GM23338 (cell line): ENCODE data around the gene PPP1R9A. TPM values are rescaled to one million over a fixed set of nuclear protein-coding genes. Genes with fewer than 3 reads are reported as not detected.

Experiments used
- ATAC-seq: fragments of 200-7000 bp; cut with Tn5 transposase; 3 replicates; pipeline ENCODE4 v1.9.1; 2020
- DNase-seq: peaks from one replicate; pipeline ENCODE4 v3.0.0-alpha.2; 2015; ENCODE audit warnings: low spot score
- H2AFZ ChIP-seq: fragments of 200-600 bp; sonication (generic); 2 replicates; pipeline ENCODE4 v1.8.0; 2016; ENCODE audit warnings: antibody characterized with exemption, mild to moderate bottlenecking, moderate library complexity
- H3F3A ChIP-seq: fragments of 200-600 bp; sonication (generic); replicated peaks from 2 replicates; pipeline ENCODE4 v1.8.0; 2017; ENCODE audit warnings: antibody characterized with exemption, mixed run types, low read depth
- H3K27ac ChIP-seq: fragments of 200-600 bp; sonication (generic); 2 replicates; pipeline ENCODE4 v1.6.1; 2016; ENCODE audit warnings: low read depth
- H3K27me3 ChIP-seq: fragments of 200-600 bp; sonication (generic); 2 replicates; pipeline ENCODE4 v1.8.0; 2016; ENCODE audit warnings: mild to moderate bottlenecking, mixed run types, moderate library complexity; ENCODE audit not compliant: insufficient read depth
- H3K36me3 ChIP-seq: fragments of 200-600 bp; sonication (generic); 2 replicates; pipeline ENCODE4 v1.8.0; 2016; ENCODE audit warnings: mild to moderate bottlenecking; ENCODE audit not compliant: insufficient read depth
- H3K4me1 ChIP-seq: fragments of 200-600 bp; sonication (generic); 2 replicates; pipeline ENCODE4 v1.8.0; 2016; ENCODE audit warnings: mild to moderate bottlenecking, moderate library complexity; ENCODE audit not compliant: insufficient read depth
- H3K4me2 ChIP-seq: fragments of 200-600 bp; sonication (generic); 2 replicates; pipeline ENCODE4 v1.7.1; 2017; ENCODE audit warnings: mixed run types
- H3K4me3 ChIP-seq: fragments of 200-600 bp; sonication (generic); 2 replicates; pipeline ENCODE4 v1.6.1; 2016; ENCODE audit warnings: mixed run types
- H3K79me2 ChIP-seq: fragments of 200-600 bp; sonication (generic); replicated peaks from 2 replicates; pipeline ENCODE4 v1.8.0; 2017; ENCODE audit warnings: mild to moderate bottlenecking; ENCODE audit not compliant: insufficient read depth
- H3K9me2 ChIP-seq: fragments of 200-600 bp; sonication (generic); 2 replicates; pipeline ENCODE4 v1.8.0; 2017; ENCODE audit not compliant: insufficient read depth
- H4K20me1 ChIP-seq: fragments of 200-600 bp; sonication (generic); replicated peaks from 2 replicates; pipeline ENCODE4 v1.8.0; 2017; ENCODE audit warnings: mild to moderate bottlenecking; ENCODE audit not compliant: insufficient read depth
- H3K27ac Mint-ChIP-seq: 2 replicates; pipeline ENCODE4 v1.8.0; 2020; ENCODE audit warnings: inconsistent platforms, mild to moderate bottlenecking, moderate library complexity, mixed read lengths
- H3K27me3 Mint-ChIP-seq: 3 replicates; pipeline ENCODE4 v1.8.0; 2022; ENCODE audit warnings: low read depth, mild to moderate bottlenecking, moderate library complexity, mixed read lengths, inconsistent platforms; ENCODE audit not compliant: insufficient read depth, poor library complexity
- H3K36me3 Mint-ChIP-seq: 3 replicates; pipeline ENCODE4 v1.8.0; 2021; ENCODE audit warnings: low read depth, mild to moderate bottlenecking, inconsistent platforms, moderate library complexity, mixed read lengths
- H3K4me1 Mint-ChIP-seq: 3 replicates; pipeline ENCODE4 v1.8.0; 2020; ENCODE audit warnings: mild to moderate bottlenecking, inconsistent platforms, mixed read lengths
- H3K4me3 Mint-ChIP-seq: 3 replicates; pipeline ENCODE4 v1.8.0; 2021; ENCODE audit warnings: moderate library complexity, mild to moderate bottlenecking, inconsistent platforms, mixed read lengths
- H3K9me3 Mint-ChIP-seq: 3 replicates; pipeline ENCODE4 v1.8.0; 2020; ENCODE audit warnings: moderate library complexity, mild to moderate bottlenecking, inconsistent platforms, mixed read lengths
- CREB1 ChIP-seq: fragments of 250-450 bp; sonication (Bioruptor Pico); IDR thresholded peaks from 2 replicates; pipeline ENCODE4 v1.5.0; 2020; ENCODE audit warnings: low read depth, mild to moderate bottlenecking, moderate library complexity
- CTCF ChIP-seq, 2 experiments: fragments of 200-600 bp in 1 of 2; sonication (generic) in 1 of 2; conservative IDR thresholded peaks; 2 replicates each; pipeline versions ENCODE4 v1.5.1 to v1.6.1; 2016 to 2017; ENCODE audit warnings: antibody characterized with exemption in 2 of 2, low read depth in 2 of 2, mild to moderate bottlenecking in 2 of 2, moderate library complexity in 1 of 2
- EZH2 ChIP-seq: fragments of 200-600 bp; sonication (generic); IDR thresholded peaks from one replicate; pipeline ENCODE4 v1.8.0; 2017; ENCODE audit warnings: antibody characterized with exemption, mild to moderate bottlenecking, low read depth; ENCODE audit not compliant: unreplicated experiment
- EZH2phosphoT487 ChIP-seq: fragments of 200-600 bp; sonication (generic); IDR thresholded peaks from one replicate; pipeline ENCODE4 v1.8.1; 2018; ENCODE audit warnings: antibody characterized with exemption; ENCODE audit not compliant: unreplicated experiment
- JUNB ChIP-seq: IDR thresholded peaks from one replicate; pipeline ENCODE4 v1.6.1; 2016; ENCODE audit warnings: antibody characterized with exemption; ENCODE audit not compliant: unreplicated experiment
- NANOG ChIP-seq: IDR thresholded peaks from 2 replicates; pipeline ENCODE4 v1.6.1; 2016; ENCODE audit warnings: antibody characterized with exemption, borderline replicate concordance
- POLR2AphosphoS5 ChIP-seq: IDR thresholded peaks from 2 replicates; pipeline ENCODE4 v1.6.1; 2016; ENCODE audit warnings: antibody characterized with exemption, low read depth
- REST ChIP-seq: IDR thresholded peaks from one replicate; pipeline ENCODE4 v1.6.1; 2018; ENCODE audit warnings: antibody characterized with exemption; ENCODE audit not compliant: unreplicated experiment
- STAT1 ChIP-seq: IDR thresholded peaks from one replicate; pipeline ENCODE4 v1.6.1; 2016; ENCODE audit warnings: antibody characterized with exemption; ENCODE audit not compliant: unreplicated experiment
- ZNF114 ChIP-seq: fragments of 250-450 bp; sonication (Bioruptor Pico); IDR thresholded peaks from 2 replicates; pipeline ENCODE4 v1.5.0; 2020; ENCODE audit warnings: mild to moderate bottlenecking, moderate library complexity
- ZNF331 ChIP-seq: fragments of 250-450 bp; sonication (Bioruptor Pico); IDR thresholded peaks from 2 replicates; pipeline ENCODE4 v1.5.0; 2020; ENCODE audit warnings: low read depth, mild to moderate bottlenecking, moderate library complexity
- ZNF462 ChIP-seq: fragments of 250-450 bp; sonication (Bioruptor Pico); IDR thresholded peaks from 2 replicates; pipeline ENCODE4 v1.5.0; 2020; ENCODE audit warnings: mild to moderate bottlenecking, moderate library complexity
- polyA plus RNA-seq: library from polyadenylated mRNA; unstranded; fragments of >200 nt; fragmentation: Nextera tagmentation; extraction: Ambion mirVana; gene quantifications from 2 replicates; pipeline ENCODE4 v1.2.1, GENCODE V29; 2016
- total RNA-seq: library from RNA; depleted of rRNA; stranded (reverse); fragments of >200 nt; shearing (Covaris generic); gene quantifications from 2 replicates; pipeline ENCODE4 v1.2.3, GENCODE V29; 2014
- TF ChIP-seq, protein P1 (sequence below): IDR thresholded peaks from 2 replicates; pipeline ENCODE4 v1.6.1; 2016; ENCODE audit warnings: antibody characterized with exemption

Gene PPP1R9A
- total and polyA plus RNA-seq, 2 experiments from 2014 or later, result 10.6 to 31.8 TPM

DNA sequence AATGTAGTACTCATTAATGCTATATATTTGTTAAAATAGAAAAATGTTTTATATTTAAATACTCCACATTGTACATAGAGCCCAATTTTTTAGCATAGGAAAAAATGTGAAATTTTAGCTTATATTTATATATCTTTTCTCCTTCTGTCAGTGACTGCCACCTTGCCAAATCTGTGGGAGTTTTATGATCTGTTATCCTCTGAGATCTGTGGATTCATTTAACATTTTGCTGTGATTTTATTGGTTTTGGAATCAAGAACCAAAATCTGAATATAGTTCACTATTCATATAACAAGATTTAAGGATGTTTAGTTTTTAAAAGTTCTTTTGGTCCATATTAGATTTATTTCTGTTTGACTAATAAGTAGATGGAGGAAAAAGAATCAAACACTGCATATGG is 127.9 kb downstream of the PPP1R9A start:
- no peaks in the 10 kb centered on the region for H3K4me1 ChIP-seq
- ATAC-seq (no peak), DNase-seq (no peak)
- H3F3A ChIP-seq, result no peaks in the 10 kb centered on the region
- no peak overlapping the region for H3K4me3 Mint-ChIP-seq
- H3K36me3 ChIP-seq, result no peaks in the 10 kb centered on the region
- H4K20me1 ChIP-seq, result no peaks in the 10 kb centered on the region
- H3K27me3 ChIP-seq, result no peaks in the 10 kb centered on the region
- no peak overlapping the region for H3K4me2 ChIP-seq
- no peaks in the 10 kb centered on the region for H3K9me2 ChIP-seq
- no peaks in the 10 kb centered on the region for H3K36me3 Mint-ChIP-seq
- H3K27ac ChIP-seq, result no peak overlapping the region
- H3K27me3 Mint-ChIP-seq, result peaks cover 2% of the 10 kb centered on the region
- TF ChIP-seq EZH2 (no peak), EZH2phosphoT487 (no peak), POLR2AphosphoS5 (no peak), ZNF114 (CRISPR knock-in tag) (no peak), ZNF462 (CRISPR knock-in tag) (no peak), NANOG (no peak), STAT1 (no peak), CREB1 (CRISPR knock-in tag) (no peak), JUNB (no peak), REST (no peak), ZNF331 (CRISPR knock-in tag) (no peak), CTCF (conservative IDR thresholded peaks at IDR 0.05; ENCODE audit: low read depth in 2 of 2) (no peak)
- TF ChIP-seq, protein P1, sequence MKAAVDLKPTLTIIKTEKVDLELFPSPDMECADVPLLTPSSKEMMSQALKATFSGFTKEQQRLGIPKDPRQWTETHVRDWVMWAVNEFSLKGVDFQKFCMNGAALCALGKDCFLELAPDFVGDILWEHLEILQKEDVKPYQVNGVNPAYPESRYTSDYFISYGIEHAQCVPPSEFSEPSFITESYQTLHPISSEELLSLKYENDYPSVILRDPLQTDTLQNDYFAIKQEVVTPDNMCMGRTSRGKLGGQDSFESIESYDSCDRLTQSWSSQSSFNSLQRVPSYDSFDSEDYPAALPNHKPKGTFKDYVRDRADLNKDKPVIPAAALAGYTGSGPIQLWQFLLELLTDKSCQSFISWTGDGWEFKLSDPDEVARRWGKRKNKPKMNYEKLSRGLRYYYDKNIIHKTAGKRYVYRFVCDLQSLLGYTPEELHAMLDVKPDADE, result no peak
- H3K9me3 Mint-ChIP-seq, result no peaks in the 10 kb centered on the region
- H3K27ac Mint-ChIP-seq, result no peak overlapping the region
- H2AFZ ChIP-seq, result no peak overlapping the region
- H3K4me1 Mint-ChIP-seq, result peaks cover 3% of the 10 kb centered on the region; the same call in 2 of the 3 replicates
- no peak overlapping the region for H3K4me3 ChIP-seq
- peaks cover 8% of the 10 kb centered on the region; the same call in 1 of the 2 replicates for H3K79me2 ChIP-seq
